H1 (cell line): ENCODE data around the gene DBF4B. TPM values are rescaled to one million over a fixed set of nuclear protein-coding genes. Genes with fewer than 3 reads are reported as not detected.

Experiments
- CTCF ChIA-PET: fragments of 300-600 bp; sonication (Branson Sonifier 250); formaldehyde crosslinking; loops from one replicate; lab custom pipeline; 2021; ENCODE audit not compliant: partially characterized antibody; lab: Charles Lee
- POLR2A ChIA-PET: fragments of 300-600 bp; sonication (Branson Sonifier 250); formaldehyde crosslinking; loops from one replicate; lab custom pipeline; 2021; ENCODE audit warnings: inconsistent platforms; ENCODE audit not compliant: partially characterized antibody; lab: Charles Lee
- DNase-seq, 2 experiments: peaks; one replicate each; pipeline versions ENCODE4 v3.0.0 to v3.0.0-alpha.2; 2010 to 2022; ENCODE audit warnings: low spot score in 2 of 2, low read depth in 1 of 2, mixed read lengths in 1 of 2
- FAIRE-seq: peaks from 2 replicates; lab custom pipeline; 2011; peaks lifted over from hg19 to GRCh38; lab: Jason Lieb, UNC
- H2AFZ ChIP-seq: 2 replicates; pipeline ENCODE4 v1.8.1; 2012; ENCODE audit warnings: low read length, inconsistent platforms
- H2AK5ac ChIP-seq: 2 replicates; pipeline ENCODE4 v1.6.1; 2013; ENCODE audit warnings: low read depth, low read length
- H2BK120ac ChIP-seq: replicated peaks from 2 replicates; pipeline ENCODE3; 2013; ENCODE audit warnings: low read depth, low read length, inconsistent platforms
- H2BK12ac ChIP-seq: 2 replicates; pipeline ENCODE4 v1.6.1; 2013; ENCODE audit warnings: low read depth, low read length
- H2BK15ac ChIP-seq: 2 replicates; pipeline ENCODE4 v1.6.1; 2013; ENCODE audit warnings: low read length
- H2BK20ac ChIP-seq: 2 replicates; pipeline ENCODE4 v1.6.1; 2013; ENCODE audit warnings: low read length
- H2BK5ac ChIP-seq: 2 replicates; pipeline ENCODE4 v1.6.1; 2013; ENCODE audit warnings: low read depth, low read length
- H3K14ac ChIP-seq: 2 replicates; pipeline ENCODE4 v1.6.1; 2013; ENCODE audit warnings: inconsistent platforms; ENCODE audit not compliant: insufficient read length
- H3K18ac ChIP-seq: 2 replicates; pipeline ENCODE4 v1.6.1; 2013; ENCODE audit warnings: low read length; ENCODE audit errors: extremely low read depth
- H3K23ac ChIP-seq: 2 replicates; pipeline ENCODE4 v1.6.1; 2013; ENCODE audit warnings: inconsistent platforms; ENCODE audit not compliant: insufficient read length
- H3K23me2 ChIP-seq: 2 replicates; pipeline ENCODE4 v1.6.1; 2013; ENCODE audit warnings: low read depth, low read length
- H3K27ac ChIP-seq: 2 replicates; pipeline ENCODE4 v1.6.1; 2011; ENCODE audit warnings: low read depth, low read length, inconsistent platforms
- H3K27me3 ChIP-seq, 4 experiments: replicated peaks in 1 of 4; 1 replicate in 1 of 4; 2 replicates in 3 of 4; pipeline versions ENCODE4 v1.6.1 to v1.8.1; 2011 to 2013; ENCODE audit warnings: low read length in 3 of 4, mild to moderate bottlenecking in 3 of 4, inconsistent platforms in 2 of 4, mixed read lengths in 2 of 4, moderate library complexity in 1 of 4; ENCODE audit not compliant: control insufficient read depth in 3 of 4, insufficient read depth in 3 of 4; ENCODE audit errors: extremely low read depth in 1 of 4
- H3K36me3 ChIP-seq, 4 experiments: 2 replicates each; pipeline versions ENCODE4 v1.6.1 to v1.8.1; 2011 to 2013; ENCODE audit warnings: mild to moderate bottlenecking in 4 of 4, low read length in 3 of 4, moderate library complexity in 2 of 4, control low read depth in 1 of 4, inconsistent platforms in 1 of 4; ENCODE audit not compliant: insufficient read depth in 4 of 4, control insufficient read depth in 2 of 4
- H3K4ac ChIP-seq: replicated peaks from 2 replicates; pipeline ENCODE3; 2013; ENCODE audit warnings: low read length, low read depth, mixed read lengths, inconsistent platforms; ENCODE audit not compliant: insufficient read length
- H3K4me1 ChIP-seq, 4 experiments: replicated peaks in 1 of 4; 1 replicate in 1 of 4; 2 replicates in 3 of 4; pipeline versions ENCODE4 v1.6.1 to v1.8.1; 2011 to 2013; ENCODE audit warnings: low read length in 3 of 4, inconsistent platforms in 2 of 4, mixed read lengths in 1 of 4; ENCODE audit not compliant: insufficient read depth in 4 of 4, control insufficient read depth in 3 of 4
- H3K4me2 ChIP-seq, 2 experiments: 2 replicates each; pipeline versions ENCODE4 v1.6.1 to v1.8.1; 2011 to 2013; ENCODE audit warnings: low read depth in 2 of 2, low read length in 2 of 2, control low read depth in 1 of 2, inconsistent platforms in 1 of 2, mild to moderate bottlenecking in 1 of 2; ENCODE audit not compliant: insufficient read depth in 1 of 2
- H3K4me3 ChIP-seq, 4 experiments: fragments of 200-600, 300-600 bp in 1 of 4; sonication (generic), shearing (Covaris generic), sonication (Bioruptor Twin) in 1 of 4; 2 replicates each; pipeline versions ENCODE4 v1.5.1 to v1.8.1; 2011 to 2016; ENCODE audit warnings: low read length in 4 of 4, low read depth in 3 of 4, control low read depth in 2 of 4, inconsistent platforms in 2 of 4, mild to moderate bottlenecking in 2 of 4, mixed read lengths in 1 of 4, moderate library complexity in 1 of 4; ENCODE audit not compliant: insufficient read depth in 2 of 4; ENCODE audit errors: extremely low read depth in 1 of 4
- H3K56ac ChIP-seq: replicated peaks from 2 replicates; pipeline ENCODE3; 2013; ENCODE audit warnings: low read depth, mild to moderate bottlenecking, mixed read lengths, low read length, inconsistent platforms; ENCODE audit not compliant: insufficient read length
- H3K79me1 ChIP-seq: 2 replicates; pipeline ENCODE4 v1.6.1; 2013; ENCODE audit warnings: low read depth, low read length, control low read depth
- H3K79me2 ChIP-seq, 2 experiments: 2 replicates each; pipeline versions ENCODE4 v1.6.1 to v1.8.1; 2012 to 2013; ENCODE audit warnings: low read length in 2 of 2, mild to moderate bottlenecking in 2 of 2, inconsistent platforms in 1 of 2; ENCODE audit not compliant: insufficient read depth in 2 of 2, control insufficient read depth in 1 of 2
- H3K9ac ChIP-seq, 4 experiments: replicated peaks in 1 of 4; 1 replicate in 1 of 4; 2 replicates in 3 of 4; pipeline versions ENCODE4 v1.6.1 to v1.8.1; 2011 to 2013; ENCODE audit warnings: low read depth in 3 of 4, low read length in 3 of 4, control low read depth in 2 of 4, mild to moderate bottlenecking in 2 of 4, moderate library complexity in 2 of 4, inconsistent platforms in 1 of 4; ENCODE audit errors: extremely low read depth in 1 of 4
- H3K9me3 ChIP-seq, 2 experiments: 2 replicates each; pipeline versions ENCODE4 v1.6.1 to v1.8.1; 2012 to 2013; ENCODE audit warnings: mild to moderate bottlenecking in 2 of 2, moderate library complexity in 2 of 2, control low read depth in 1 of 2, inconsistent platforms in 1 of 2, low read depth in 1 of 2, low read length in 1 of 2, mixed read lengths in 1 of 2; ENCODE audit not compliant: insufficient read depth in 2 of 2
- H4K20me1 ChIP-seq, 2 experiments: replicated peaks in 1 of 2; 2 replicates each; pipeline versions ENCODE3 to v1.8.1; 2011 to 2013; ENCODE audit warnings: inconsistent platforms in 2 of 2, low read length in 2 of 2, mild to moderate bottlenecking in 1 of 2; ENCODE audit not compliant: insufficient read depth in 2 of 2, control insufficient read depth in 1 of 2
- H4K5ac ChIP-seq: 2 replicates; pipeline ENCODE4 v1.6.1; 2013; ENCODE audit warnings: low read length, low read depth, mixed read lengths, inconsistent platforms; ENCODE audit not compliant: insufficient read length
- H4K8ac ChIP-seq: 2 replicates; pipeline ENCODE4 v1.8.0; 2013; ENCODE audit warnings: mild to moderate bottlenecking, moderate library complexity, low read length, inconsistent platforms; ENCODE audit not compliant: insufficient read depth; ENCODE audit errors: extremely low read depth
- H4K91ac ChIP-seq: replicated peaks from 2 replicates; pipeline ENCODE3; 2013; ENCODE audit warnings: low read length, mixed read lengths, inconsistent platforms; ENCODE audit not compliant: insufficient read length
- BACH1 ChIP-seq: IDR thresholded peaks from 2 replicates; pipeline ENCODE4 v1.6.1; 2012; ENCODE audit warnings: low read length, improper control_type of control experiment
- BCL11A ChIP-seq, 2 experiments: IDR thresholded peaks; one replicate each; pipeline ENCODE4 v1.6.1; 2011; ENCODE audit warnings: low read depth in 2 of 2, low read length in 2 of 2, mild to moderate bottlenecking in 2 of 2
- CBX5 ChIP-seq: fragments of 300-800, 300-1000 bp; sonication (generic); IDR thresholded peaks from 2 replicates; pipeline ENCODE4 v1.7.1; 2016; ENCODE audit warnings: antibody characterized with exemption, low read length, low read depth
- CBX8 ChIP-seq: fragments of 300-800, 300-1000 bp; sonication (generic); IDR thresholded peaks from 2 replicates; pipeline ENCODE4 v1.7.1; 2016; ENCODE audit warnings: low read depth, low read length, borderline replicate concordance
- E2F6 ChIP-seq: IDR thresholded peaks from 2 replicates; pipeline ENCODE4 v1.6.1; 2012; ENCODE audit warnings: inconsistent platforms
- EGR1 ChIP-seq: IDR thresholded peaks from 2 replicates; pipeline ENCODE4 v1.6.1; 2011; ENCODE audit warnings: low read depth, low read length, borderline replicate concordance
- FOSL1 ChIP-seq: IDR thresholded peaks from 2 replicates; pipeline ENCODE4 v1.6.1; 2011; ENCODE audit warnings: mild to moderate bottlenecking, low read depth, low read length, moderate library complexity; ENCODE audit not compliant: insufficient read depth
- GABPA ChIP-seq: IDR thresholded peaks from 2 replicates; pipeline ENCODE4 v1.6.1; 2011; ENCODE audit warnings: mild to moderate bottlenecking, low read length, moderate library complexity, borderline replicate concordance; ENCODE audit not compliant: insufficient read depth
- GTF2F1 ChIP-seq: IDR thresholded peaks from 2 replicates; pipeline ENCODE4 v1.6.1; 2012; ENCODE audit warnings: low read depth, low read length, improper control_type of control experiment, borderline replicate concordance
- JUND ChIP-seq: IDR thresholded peaks from 2 replicates; pipeline ENCODE4 v1.6.1; 2011; ENCODE audit warnings: mild to moderate bottlenecking, improper control_type of control experiment, low read length
- POLR2AphosphoS5 ChIP-seq: IDR thresholded peaks from 2 replicates; pipeline ENCODE4 v1.6.1; 2011; ENCODE audit warnings: low read depth, low read length
- RBBP5 ChIP-seq: IDR thresholded peaks from 2 replicates; pipeline ENCODE4 v1.7.1; 2012; ENCODE audit warnings: low read depth, mild to moderate bottlenecking, inconsistent platforms, low read length, moderate library complexity, borderline replicate concordance
- SIN3A ChIP-seq, 2 experiments: IDR thresholded peaks in 1 of 2; conservative IDR thresholded peaks in 1 of 2; 2 replicates each; pipeline ENCODE4 v1.6.1; 2011 to 2012; ENCODE audit warnings: low read length in 2 of 2, improper control_type of control experiment in 1 of 2, low read depth in 1 of 2, mild to moderate bottlenecking in 1 of 2
- TAF1 ChIP-seq: IDR thresholded peaks from 2 replicates; pipeline ENCODE4 v1.6.1; 2011; ENCODE audit warnings: mild to moderate bottlenecking, low read depth, low read length
- WGBS, 2 experiments: shearing (Covaris generic) in 1 of 2; methylation state at CpG; one replicate each; pipeline versions ENCODE4 v1.1.6 to v1.1.7; 2013 to 2015; ENCODE audit warnings: low lambda C conversion rate in 2 of 2, mixed read lengths in 2 of 2, inconsistent platforms in 1 of 2, low coverage in 1 of 2, missing lambda C conversion rate in 1 of 2; ENCODE audit not compliant: insufficient replicate concordance in 2 of 2, insufficient coverage in 1 of 2, insufficient read length in 1 of 2; ENCODE audit errors: extremely low coverage in 1 of 2, missing lambda C conversion rate in 1 of 2; 5-methylcytosine and 5-hydroxymethylcytosine counted together
- polyA plus RNA-seq, 7 experiments: library from polyadenylated mRNA; depleted of rRNA in 3 of 7; stranded (reverse) in 5 of 7; unstranded in 2 of 7; fragments of >200 nt in 5 of 7; fragments of 200-250 nt in 2 of 7; gene quantifications; 1 replicate in 5 of 7; 2 replicates in 1 of 7; 4 replicates in 1 of 7; pipeline versions ENCODE4 v1.2.1 to v1.2.3, GENCODE V29; 2011 to 2013; ENCODE audit warnings: missing spikeins in 2 of 7, mixed read lengths in 2 of 7
- total RNA-seq: library from RNA; stranded (reverse); fragmentation: NEBNext Ultra II Directional; extraction: Animal tissue kit (Norgen Biotek cat#: 25700); gene quantifications from 2 replicates; pipeline ENCODE4 v1.2.1, GENCODE V29; 2021

The DBF4B gene
- total and polyA plus RNA-seq, 2 of the 8 experiments (the other 6 are each of a cell fraction or from before 2014, with no cell fraction given): 20.2 to 26.9 TPM

GRCh38 chr17:44788139-44788538 is 79.7 kb downstream of the DBF4B start:
- Histone ChIP-seq H2BK5ac (no peak overlapping the region), H3K79me1 (no peaks in the 10 kb centered on the region), H3K9me3 (no peaks in the 10 kb centered on the region), H2BK12ac (no peak overlapping the region), H4K91ac (no peak overlapping the region), H3K23me2 (no peaks in the 10 kb centered on the region), H2BK20ac (no peak overlapping the region), H3K4ac (no peak overlapping the region), H2BK15ac (no peak overlapping the region), H2BK120ac (no peak overlapping the region), H2AFZ (no peak overlapping the region), H4K8ac (no peak overlapping the region), H3K18ac (no peak overlapping the region), H3K4me1 (no peaks in the 10 kb centered on the region; a peak in 1 of 7 replicates), H3K23ac (no peak overlapping the region), H4K20me1 (no peaks in the 10 kb centered on the region), H3K4me2 (no peak overlapping the region), H3K27me3 (no peaks in the 10 kb centered on the region), H3K4me3 (no peak overlapping the region), H3K36me3 (no peaks in the 10 kb centered on the region), H3K27ac (no peak overlapping the region), H3K14ac (no peak overlapping the region), H4K5ac (no peak overlapping the region), H3K9ac (no peak overlapping the region), H3K56ac (no peak overlapping the region), H2AK5ac (no peak overlapping the region), H3K79me2 (no peaks in the 10 kb centered on the region)
- ChIA-PET CTCF (interaction anchor here (1.1 to 1.8 kb wide), 3 partner anchors 9 to 89 kb away, joined by 3 to 7 read pairs (median 3); no protein-coding TSS in a partner anchor), POLR2A (interaction anchor here (0.8 to 3.0 kb wide), 3 partner anchors 9 to 41 kb away, joined by 3 to 17 read pairs (median 9); no protein-coding TSS in a partner anchor)
- DNase-seq (no peak), FAIRE-seq (no peak)
- 90% methylated on average over 7 of the region's 7 CpGs; no CpG with 5 or more reads in 1 of the 2 experiments for WGBS, 2 experiments
- TF ChIP-seq SIN3A (conservative IDR thresholded peaks at IDR 0.05 in 1 of 2, IDR thresholded peaks at IDR 0.05 in 1 of 2; ENCODE audit: low read depth in 1 of 2, low read length in 2 of 2) (no peak), EGR1 (no peak), E2F6 (no peak), BCL11A (IDR thresholded peaks at IDR 0.05; ENCODE audit: low read depth in 2 of 2, low read length in 2 of 2) (no peak), CBX5 (no peak), BACH1 (no peak), POLR2AphosphoS5 (no peak), CBX8 (no peak), JUND (no peak), TAF1 (no peak), GTF2F1 (no peak), GABPA (no peak), FOSL1 (no peak), RBBP5 (no peak)
